DMS 273 (cell line): ENCODE data around the gene CCDC187.
A peak's percentile ranks its signal among the peaks of the same experiment; 100 is the strongest.
"Not testable (repeated sequence)": the region's sequence is repeated elsewhere in the genome, so short reads cannot be mapped to it uniquely, and the experiment has no call there.

Experiments
- DNase-seq: peaks from one replicate; lab custom pipeline; 2025; ENCODE audit not compliant: unreplicated experiment; lab: John Stamatoyannopoulos, UW

Gene CCDC187

DNA sequence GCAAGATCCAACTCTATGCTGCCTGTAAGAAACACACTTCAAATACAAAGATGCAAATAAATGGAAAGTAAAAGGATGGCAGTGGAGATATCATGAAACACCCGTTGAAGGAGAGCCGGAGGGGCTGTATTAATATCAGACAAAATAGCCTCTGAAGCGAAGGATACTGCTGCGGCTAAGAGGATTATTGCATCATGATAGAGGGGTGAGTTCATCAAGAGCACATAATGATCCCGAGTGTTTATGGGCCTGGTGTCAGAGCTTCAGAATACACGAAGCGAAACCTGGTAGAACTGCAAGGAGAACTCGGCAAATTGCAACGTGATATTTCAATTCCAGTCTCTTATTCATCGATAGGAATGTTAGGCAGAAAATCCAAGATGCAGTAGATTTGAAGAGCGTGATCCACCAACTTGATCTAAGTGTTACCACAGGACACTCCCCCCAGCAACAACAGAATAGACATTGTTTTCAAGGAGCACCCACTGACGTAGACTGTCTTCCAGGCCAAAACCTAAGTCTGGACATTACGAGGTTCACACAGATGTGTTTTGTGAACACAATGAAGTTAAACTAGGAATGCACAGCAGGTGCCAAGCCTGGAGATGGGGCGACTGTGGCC lies 30.5 kb downstream of the CCDC187 start:
- no peak for DNase-seq

DNA sequence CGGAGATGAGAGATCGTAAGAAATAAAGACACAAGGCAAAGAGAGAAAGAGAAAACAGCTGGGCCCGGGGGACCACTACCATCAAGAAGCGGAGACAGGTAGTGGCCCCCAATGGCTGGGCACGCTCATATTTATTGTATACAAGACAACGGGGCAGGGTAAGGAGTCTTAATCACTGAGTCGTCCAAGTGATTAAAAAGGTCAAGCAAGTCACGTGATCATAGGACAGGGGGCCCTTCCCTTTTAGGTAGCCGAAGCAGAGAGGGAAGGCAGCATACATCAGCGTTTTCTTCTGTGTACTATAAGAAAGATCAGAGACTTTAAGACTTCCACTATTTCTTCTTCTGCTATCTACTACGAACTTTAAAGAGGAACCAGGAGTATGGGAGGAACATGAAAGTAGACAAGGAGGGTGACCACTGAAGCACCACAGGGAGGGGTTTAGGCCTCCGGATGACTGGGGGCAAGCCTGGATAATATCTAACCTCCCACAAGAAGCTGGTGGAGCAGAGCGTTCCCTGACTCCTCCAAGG lies 33.7 kb downstream of the CCDC187 start:
- no peak for DNase-seq

DNA sequence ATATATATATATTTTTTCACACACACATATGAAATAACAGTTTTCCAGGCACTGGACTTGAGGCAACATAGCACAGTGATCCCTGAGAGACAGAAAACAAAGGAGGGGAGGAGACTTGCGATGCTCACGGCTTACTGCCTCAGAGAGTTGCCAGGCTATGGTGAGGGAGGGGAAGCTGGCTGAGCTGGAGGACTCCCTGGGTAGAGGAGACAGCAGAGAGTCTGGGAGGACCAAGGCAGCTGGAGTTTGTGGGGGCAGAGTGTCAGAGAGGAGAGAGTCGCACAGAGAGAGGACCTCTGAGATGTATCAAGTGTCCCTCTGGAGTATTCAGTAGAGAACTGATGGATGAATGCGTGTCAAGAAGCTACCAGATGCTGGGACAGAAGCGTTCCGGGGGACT lies 35.2 kb downstream of the CCDC187 start:
- DNase-seq = no peak

DNA sequence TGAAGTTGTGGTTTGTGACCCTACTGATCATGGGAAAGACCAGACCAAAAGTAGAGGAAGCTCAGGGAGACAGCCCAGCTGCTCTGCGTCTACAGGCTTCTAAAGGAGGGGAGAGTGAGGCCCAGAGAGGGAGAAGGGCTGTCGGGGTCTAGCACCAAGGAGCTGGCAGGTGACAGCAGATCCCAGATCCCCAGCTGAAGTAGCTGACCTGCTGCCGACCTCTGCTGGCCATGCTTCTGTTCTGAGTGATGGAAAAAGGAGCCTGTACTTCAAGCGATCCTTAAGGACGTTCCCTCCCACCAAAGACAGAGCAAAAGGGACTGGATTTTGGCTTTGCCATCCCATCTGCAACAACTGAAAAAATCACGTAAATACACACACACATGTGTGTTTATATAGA lies 35.6 kb downstream of the CCDC187 start:
- DNase-seq = no peak

DNA sequence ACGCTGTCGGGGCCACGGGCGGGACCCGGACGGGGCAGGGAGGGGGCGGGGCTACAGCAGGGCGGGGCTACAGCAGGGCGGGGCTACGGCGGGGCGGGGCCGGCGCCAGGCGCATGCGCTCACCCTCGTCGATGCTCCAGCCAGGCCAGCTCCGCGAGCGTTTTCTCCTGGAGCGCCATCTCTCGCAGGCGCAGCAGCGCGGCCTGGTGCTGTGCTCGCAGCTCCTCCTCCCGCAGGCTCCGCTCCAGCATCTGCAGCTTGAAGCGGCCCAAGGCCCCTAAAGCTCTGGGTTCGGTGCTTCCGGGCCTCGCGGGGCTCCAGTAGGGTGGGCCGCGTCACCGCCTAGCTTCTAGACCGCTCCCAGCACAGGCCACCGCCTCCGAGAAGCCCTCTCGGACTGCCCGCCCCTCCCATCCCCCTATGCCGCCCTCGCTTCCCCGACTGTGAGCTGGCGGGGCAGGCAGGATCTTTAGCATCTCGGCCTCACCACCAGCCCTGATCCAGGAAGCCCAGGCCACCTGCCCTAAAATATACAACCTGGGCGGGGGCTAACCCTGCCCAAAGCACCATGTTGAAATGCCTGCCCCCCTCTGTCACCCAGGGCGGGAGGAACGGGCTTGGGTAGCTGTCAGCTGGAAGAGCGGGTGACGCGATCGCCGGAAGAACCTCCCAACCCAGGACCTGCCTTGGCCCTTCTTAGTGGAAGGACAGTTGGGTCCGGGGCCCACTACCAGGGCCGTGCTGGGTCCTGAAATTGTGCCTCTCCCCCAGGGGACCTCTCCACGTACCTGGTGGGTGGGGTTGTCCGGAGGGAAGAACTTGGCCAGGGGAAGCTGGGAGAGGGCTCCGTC lies 36.4 kb downstream of the CCDC187 start:
- no peak for DNase-seq

DNA sequence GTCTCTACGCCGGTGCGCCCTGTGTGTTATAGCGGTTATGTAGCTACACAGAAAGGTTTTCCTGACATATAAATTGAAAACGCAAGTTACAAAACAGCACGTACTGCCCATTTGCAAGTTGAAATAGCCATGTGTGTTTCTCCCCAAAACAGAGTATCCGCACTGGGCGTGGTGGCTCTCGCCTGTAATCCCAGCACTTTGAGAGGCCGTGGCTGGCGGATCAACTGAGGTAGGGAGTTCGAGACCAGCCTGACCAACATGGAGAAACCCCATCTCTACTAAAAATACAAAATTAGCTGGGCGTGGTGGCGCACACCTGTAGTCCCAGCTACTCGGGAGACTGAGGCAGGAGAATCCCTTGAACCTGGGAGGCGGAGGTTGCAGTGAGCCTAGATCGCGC lies 37.3 kb downstream of the CCDC187 start:
- not testable (repeated sequence) for DNase-seq

DNA sequence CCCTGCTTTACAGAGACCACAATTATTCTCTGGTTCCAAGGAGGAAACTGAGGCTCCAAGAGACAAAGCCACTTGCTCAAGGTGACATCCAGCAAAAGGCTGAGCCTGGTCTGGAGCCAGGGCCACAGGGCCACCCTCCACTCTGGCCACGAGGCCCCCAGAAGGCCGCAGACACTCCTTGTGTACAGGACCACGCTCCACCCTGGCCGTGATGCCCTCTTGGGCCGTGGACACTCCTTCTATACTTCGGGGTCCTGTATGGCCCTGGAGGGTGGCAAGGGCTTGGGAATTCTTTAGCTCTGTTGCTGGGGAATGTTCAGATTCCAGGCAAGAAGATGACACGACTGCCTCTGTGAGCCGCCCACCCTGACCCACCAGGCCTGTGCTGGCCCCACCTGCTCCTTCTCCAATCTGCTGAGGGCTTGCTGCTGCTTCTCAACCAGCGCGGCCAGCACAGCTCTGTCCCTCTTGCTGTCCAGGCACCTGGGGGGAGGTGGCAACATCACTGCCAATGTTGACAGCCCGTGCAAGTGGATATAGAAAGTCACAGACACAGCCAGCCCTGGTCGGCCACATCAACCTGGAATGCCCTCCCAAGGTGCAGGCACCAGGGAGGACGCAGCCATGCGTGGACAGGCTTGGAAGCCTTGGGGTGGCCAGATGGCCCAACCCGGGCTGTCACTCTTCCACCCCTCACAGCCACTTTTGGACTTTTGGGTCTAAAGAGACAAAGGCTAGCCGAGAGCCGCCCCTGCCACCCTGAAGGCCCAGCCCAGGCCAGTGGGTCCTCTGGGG lies 38.1 kb downstream of the CCDC187 start:
- no peak for DNase-seq

DNA sequence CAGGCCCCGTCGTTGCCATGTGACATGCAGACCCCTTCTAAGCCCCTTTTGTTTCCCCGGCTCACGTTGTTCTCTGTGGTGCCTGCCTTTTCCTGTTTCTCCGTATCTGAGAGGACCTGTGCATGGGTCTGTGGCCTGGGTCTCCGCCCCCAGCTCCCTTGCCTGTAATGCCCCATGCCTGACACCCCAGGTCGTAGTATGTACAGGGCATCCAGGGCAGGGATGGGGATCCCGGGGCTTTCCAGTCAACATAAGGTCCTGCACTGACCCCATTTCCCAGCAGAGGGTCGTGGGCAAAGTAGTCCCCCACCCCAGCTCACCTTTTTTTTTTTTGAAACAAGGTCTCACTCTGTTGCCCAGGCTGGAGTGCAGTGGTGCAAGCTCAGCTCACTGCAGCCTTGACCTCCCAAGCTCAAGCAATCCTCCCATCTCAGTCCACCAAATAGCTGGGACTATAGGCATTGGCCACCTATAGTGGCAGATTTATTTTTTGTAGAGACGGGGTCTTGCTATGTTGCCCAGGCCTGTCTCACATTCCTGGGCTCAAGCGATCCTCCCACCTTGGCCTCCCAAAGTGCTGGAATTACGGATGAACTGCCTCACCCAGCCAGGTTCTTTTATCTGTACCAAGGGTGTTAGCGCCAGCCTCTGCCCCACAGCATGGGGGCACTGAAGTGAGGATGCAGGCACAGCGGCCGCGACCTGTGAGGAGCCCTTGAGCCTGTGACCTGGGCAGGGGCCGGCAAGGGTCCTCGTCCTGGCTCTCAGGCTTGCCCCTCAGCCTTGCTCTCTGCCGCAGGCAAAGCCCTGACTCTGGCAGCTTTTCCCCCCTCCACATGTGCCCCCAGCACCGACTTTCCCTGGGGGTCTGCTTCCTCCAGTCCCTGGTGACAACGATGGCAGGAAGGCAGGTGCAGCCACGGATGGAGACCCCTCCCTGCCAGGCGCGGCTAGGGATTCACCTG lies 39.2 kb downstream of the CCDC187 start:
- no peak for DNase-seq

DNA sequence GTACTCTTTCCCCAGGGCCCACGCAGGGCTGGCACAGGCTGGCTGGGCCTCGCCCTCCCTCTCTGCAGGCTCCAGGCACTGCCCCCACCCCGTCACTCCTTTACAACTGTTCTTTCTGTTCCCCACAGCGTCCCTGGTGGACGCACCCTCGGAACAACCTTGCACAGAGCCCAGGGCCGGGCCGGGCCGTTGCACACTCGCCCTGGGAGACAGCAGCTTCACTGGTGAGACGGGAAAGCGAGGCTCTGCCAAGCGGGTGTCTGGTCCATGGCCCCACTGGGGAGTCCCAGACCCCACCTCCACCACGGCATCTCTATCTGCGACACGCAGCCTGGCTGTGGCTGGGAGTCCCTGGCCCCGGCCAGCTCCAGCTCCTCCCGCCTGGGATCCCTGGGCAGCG lies 39.9 kb downstream of the CCDC187 start:
- peak; percentile 70 for DNase-seq

DNA sequence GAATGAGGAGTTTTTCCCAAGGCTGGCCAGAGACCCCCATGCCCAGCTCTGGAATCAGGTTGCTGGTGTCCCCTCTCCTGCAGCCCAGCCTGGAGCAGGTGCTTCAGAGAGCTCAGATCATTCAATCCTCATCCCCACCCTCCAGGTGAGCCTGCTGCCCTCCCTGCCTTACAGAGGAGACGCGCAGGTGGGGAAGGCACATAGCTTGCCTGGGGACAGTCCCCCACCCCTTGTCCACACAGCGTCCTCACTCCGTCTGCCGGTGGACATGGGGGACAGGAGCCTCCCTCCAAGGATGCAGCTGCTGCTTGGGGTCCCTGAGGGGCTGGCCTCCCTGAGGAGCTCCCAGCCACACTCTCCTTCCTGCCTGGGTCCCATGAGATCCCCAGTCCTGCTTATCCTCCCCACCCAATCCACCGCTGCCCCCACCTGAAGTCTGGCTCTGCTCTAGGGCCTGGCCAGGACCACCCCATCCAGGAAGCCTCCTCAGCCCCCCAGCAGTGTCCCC lies 41.2 kb downstream of the CCDC187 start:
- DNase-seq = no peak

DNA sequence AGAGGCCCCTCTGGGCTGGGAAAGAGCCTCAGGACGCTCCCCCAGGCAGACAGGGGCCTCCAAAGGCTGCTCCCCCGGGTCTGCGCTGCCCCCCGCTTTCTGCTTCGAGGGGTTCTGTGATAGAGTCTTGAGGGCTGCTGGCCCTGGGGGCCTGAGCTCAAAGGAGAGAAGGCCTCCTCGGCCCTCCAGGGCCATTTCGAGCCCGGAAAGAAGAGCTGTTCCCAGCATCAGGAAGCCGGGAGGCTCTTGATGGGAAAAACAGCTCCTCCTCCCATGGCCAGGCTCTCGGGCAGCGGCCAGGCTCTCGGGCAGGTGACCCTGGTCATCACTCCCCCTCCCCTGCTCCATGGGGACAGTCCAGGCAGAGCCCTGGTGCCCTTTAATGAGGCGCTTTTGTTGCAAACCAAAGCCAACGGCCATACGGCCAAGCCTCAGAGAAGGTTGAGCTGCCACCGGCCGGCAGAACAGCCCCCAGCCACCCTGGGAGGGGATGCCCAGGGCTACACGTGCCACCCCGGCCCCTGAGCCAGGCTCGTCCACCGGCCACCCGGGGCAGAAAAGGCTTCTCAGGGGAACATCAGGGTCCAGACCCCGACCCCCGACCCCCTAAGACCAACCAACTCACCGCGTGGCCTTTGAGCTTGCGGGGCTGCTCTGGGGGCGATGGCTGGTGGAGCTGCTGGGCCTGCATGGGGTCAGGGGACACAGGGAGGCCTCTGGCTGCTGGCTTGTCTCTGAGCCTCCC lies 42.0 kb downstream of the CCDC187 start:
- DNase-seq = no peak

DNA sequence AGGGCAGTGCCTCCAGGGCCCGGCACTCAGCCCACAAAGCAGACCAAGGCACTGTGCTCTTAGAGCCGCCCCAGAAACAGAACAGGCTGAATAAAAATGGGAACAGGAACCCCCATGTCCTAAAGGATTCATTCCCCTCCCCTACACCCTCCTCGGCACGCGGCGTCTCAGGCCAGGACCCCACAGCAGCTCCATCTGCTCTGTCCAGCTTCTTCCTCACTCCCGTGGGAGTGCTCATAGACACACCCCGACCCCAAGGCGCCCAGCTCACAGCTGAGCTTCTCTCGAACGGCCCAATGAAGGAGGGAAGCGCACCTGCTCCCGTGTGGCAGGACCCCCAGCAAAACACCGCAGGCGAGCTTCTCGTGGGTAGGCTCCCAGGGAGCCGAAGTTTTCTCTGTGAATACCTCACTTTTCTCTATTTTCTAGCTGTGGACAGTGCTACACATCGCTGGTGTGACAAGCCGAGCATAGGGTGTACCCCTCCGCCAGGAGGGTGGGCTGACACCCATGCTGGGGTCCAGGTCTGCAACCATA lies 42.9 kb downstream of the CCDC187 start:
- DNase-seq = no peak

DNA sequence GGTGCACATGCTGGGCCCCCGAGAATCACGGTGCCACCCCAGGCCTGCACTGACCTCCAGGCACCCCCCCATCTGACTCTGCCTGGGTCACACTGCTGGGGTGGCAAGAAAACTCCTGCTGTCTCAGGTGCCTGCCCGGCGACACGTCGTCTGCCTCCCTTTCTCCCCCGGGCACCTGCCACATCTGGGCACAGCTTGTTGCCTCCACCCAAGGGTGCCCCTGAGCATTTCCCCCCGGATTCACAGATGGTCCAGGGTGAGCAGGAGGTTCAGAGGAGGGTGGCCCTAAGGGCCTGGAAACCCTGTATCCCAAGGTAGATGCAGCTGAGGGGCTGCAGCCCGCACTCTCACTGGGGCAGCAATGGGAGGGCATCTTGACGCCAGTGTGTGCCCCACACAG lies 43.4 kb downstream of the CCDC187 start:
- DNase-seq = no peak

DNA sequence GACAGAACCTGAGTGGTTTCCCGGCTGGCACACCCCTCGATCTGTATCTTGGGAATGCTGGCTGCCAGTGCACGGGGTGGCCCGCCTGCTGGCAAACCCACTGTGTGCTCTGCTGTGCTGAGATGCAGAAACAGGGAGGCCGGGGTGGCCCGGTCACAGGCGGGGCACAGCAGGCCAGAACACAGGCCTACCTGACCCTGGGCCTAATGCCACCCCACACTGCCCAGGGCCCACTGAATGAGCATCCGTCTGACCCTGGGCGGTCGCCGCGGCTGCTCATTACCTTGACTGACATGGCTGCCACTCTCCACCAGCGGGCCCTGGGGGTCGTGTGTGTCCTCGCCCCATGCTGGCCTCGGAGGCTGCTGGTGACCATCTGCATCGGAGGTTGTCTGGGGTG lies 44.1 kb downstream of the CCDC187 start:
- no peak for DNase-seq

DNA sequence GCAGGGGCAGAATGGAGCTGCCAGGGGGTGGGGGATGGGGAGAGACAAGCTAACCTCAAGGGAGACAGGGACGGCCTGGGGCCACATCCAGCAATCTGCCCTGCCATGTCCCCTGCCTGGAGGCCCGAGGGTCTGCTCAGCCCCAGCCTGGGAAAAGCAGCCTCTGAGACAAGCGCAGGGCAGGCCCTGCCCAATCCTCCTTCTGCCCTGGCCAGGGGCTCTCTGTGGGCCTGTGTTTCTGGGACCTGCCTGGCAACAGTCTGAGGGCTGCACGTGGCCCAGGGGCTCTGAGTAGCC lies 44.4 kb downstream of the CCDC187 start:
- DNase-seq = peak; percentile 32

DNA sequence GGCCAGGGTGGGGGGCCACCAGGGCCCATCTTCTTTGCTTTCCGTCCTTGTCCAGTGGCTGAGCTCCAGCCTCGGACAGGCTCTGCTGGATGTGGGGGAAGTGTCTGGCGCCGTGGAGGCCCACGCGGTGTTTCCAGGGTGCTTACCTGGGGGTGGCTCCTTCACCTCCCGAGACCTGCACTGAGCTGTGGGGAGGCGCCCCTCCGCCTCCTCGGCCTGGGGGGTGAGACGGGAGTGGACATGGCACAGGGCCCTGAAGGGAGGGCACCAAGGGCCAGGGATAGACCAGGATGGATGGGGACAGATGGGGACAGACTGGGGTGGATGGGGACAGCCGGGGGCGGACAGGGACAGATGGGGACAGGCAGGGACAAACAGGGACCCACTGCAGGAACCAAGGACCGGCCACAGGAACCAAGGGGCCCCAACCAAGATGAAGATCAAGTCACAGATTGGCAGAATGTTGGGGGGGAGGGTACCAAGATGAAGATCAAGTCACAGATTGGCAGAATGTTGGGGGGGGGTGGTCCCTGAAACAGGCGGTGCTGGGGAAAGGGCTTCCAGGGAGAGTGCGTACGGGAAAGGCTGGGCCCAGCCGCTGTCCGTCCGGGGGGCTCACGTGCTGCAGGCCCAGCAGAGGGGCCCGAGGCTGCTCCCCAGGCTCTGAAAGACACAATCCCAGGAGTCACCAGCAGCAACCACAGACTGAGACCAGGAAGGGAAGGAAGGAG lies 44.9 kb downstream of the CCDC187 start:
- no peak for DNase-seq

DNA sequence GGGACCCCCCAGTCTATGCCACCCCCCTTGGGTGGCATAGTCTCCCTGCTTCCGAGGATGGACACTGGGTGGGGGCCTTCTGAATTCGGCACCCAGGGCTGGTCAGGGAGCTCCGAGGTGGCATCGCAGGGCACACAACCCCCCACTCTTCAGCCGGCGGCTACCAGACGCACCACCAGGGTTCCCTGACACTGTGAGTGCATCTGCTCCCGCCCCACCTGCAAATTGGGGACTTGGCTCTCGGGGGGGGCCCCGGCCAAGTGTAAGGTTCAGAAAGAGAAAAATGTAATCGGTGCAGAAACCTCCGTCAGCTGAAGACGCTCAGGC lies 45.6 kb downstream of the CCDC187 start:
- DNase-seq = no peak

DNA sequence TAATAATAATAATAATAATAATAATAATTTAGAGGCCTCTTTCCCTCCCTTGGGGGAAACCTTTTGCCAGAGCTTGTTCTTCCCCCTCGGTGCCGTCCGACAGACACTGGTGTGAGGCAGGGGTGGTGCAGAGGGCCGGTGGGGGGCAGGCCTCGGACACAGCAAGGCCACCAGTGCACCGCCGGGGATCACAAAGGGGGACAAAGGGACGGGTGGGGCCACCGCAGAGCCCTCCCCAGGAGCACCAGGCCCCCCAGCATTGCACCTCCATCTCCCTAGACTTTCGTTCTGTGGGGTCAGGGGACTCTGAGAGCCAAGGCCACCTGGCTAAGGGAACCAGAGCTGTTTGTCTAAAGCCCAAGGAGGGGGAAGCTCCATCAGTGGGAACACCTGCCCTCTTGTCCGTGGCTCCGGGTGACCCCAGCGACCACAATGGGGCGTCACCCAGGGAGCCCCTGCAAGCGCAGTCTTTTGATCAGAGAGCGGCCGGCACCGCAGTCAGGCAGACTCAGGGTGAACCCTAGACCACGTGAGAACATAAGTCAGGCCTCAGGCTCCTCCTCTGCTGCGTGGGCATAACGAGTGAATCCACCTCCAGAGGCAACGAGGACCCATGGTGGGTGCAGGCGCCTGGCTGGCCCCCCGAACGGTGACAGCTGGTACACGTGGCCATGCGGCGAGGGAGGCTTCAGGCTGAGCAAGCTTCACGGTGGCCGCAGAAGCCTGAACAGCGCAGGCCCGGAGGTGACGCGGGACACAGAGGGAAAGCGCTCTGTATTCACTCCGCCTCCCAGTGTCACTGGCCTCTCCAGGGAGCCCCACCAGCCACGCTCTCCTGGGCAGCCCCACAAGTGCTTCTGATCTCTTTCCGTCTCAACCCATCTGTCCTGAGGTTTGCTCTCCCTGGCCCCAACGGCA lies 46.3 kb downstream of the CCDC187 start:
- DNase-seq = no peak
